HCT116 (cell line): ENCODE results near the gene PAX2. TPM values are rescaled to one million over a fixed set of nuclear protein-coding genes. Genes with fewer than 3 reads are reported as not detected.

Experiments used
- ATAC-seq: fragments of 200-7000 bp; cut with Tn5 transposase; 2 replicates; pipeline ENCODE4 v1.9.1; 2020; ENCODE audit warnings: mild to moderate bottlenecking, moderate library complexity
- BruUV-seq: library from RNA; stranded (reverse); fragments of 400-500 nt; replicated peaks from 2 replicates; lab custom pipeline; 2021; lab: Mats Ljungman, UMichigan
- CTCF ChIA-PET: fragments of 300-600 bp; sonication (Branson Sonifier 250); formaldehyde crosslinking; loops from one replicate; lab custom pipeline; 2021; ENCODE audit warnings: antibody characterized with exemption; lab: Charles Lee
- POLR2A ChIA-PET: fragments of 300-600, 350-600 bp; sonication (Branson Sonifier 250); formaldehyde crosslinking; loops from one replicate; lab custom pipeline; 2021; ENCODE audit warnings: antibody characterized with exemption; lab: Charles Lee
- RAD21 ChIA-PET, 2 experiments: fragments of 300-600 bp; sonication (Branson Sonifier 250); formaldehyde crosslinking; loops; one replicate each; lab custom pipeline; 2023; ENCODE audit warnings: low total read pairs in 2 of 2; ENCODE audit not compliant: uncharacterized antibody in 2 of 2, unreplicated experiment in 2 of 2, low non-redundant PET in 1 of 2; lab: Charles Lee
- DNase-seq: peaks from one replicate; pipeline ENCODE4 v3.0.0-alpha.2; 2010; ENCODE audit warnings: low read depth, low spot score
- H2AFZ ChIP-seq: fragments of 200-600 bp; shearing (Covaris generic), sonication (generic); 2 replicates; pipeline ENCODE4 v1.6.1; 2017; ENCODE audit warnings: low read depth, mixed run types, mixed read lengths, antibody characterized with exemption, low read length; ENCODE audit not compliant: poor library complexity, severe bottlenecking
- H3K27ac ChIP-seq: 2 replicates; pipeline ENCODE4 v1.5.1; 2012; ENCODE audit warnings: low read depth, low read length
- H3K27me3 ChIP-seq: fragments of 200-600 bp; sonication (generic); 2 replicates; pipeline ENCODE4 v1.6.1; 2016; ENCODE audit warnings: mixed run types, low read length, mixed read lengths; ENCODE audit not compliant: insufficient read depth
- H3K36me3 ChIP-seq, 2 experiments: fragments of 200-500 bp in 1 of 2; fragments of 200-600 bp in 1 of 2; sonication (Bioruptor generic) in 1 of 2; sonication (generic) in 1 of 2; 2 replicates each; pipeline versions ENCODE4 v1.5.1 to v1.6.1; 2014 to 2016; ENCODE audit warnings: low read length in 2 of 2, inconsistent platforms in 1 of 2, mixed read lengths in 1 of 2, mixed run types in 1 of 2; ENCODE audit not compliant: insufficient read depth in 2 of 2, control insufficient read depth in 1 of 2
- H3K4me1 ChIP-seq, 2 experiments: fragments of 200-600 bp in 1 of 2; sonication (generic) in 1 of 2; 2 replicates each; pipeline versions ENCODE4 v1.5.1 to v1.6.1; 2012 to 2017; ENCODE audit warnings: low read length in 2 of 2, inconsistent platforms in 1 of 2, mild to moderate bottlenecking in 1 of 2, mixed read lengths in 1 of 2, mixed run types in 1 of 2, moderate library complexity in 1 of 2; ENCODE audit not compliant: insufficient read depth in 2 of 2, control insufficient read depth in 1 of 2
- H3K4me2 ChIP-seq: fragments of 200-600 bp; sonication (generic); 2 replicates; pipeline ENCODE4 v1.6.1; 2017; ENCODE audit warnings: mixed run types, low read length, mixed read lengths
- H3K4me3 ChIP-seq, 2 experiments: fragments of 200-600 bp in 1 of 2; sonication (generic) in 1 of 2; replicated peaks in 1 of 2; 2 replicates each; pipeline ENCODE4 v1.5.1; 2011 to 2016; ENCODE audit warnings: low read length in 2 of 2, control low read depth in 1 of 2, low read depth in 1 of 2, mild to moderate bottlenecking in 1 of 2, mixed read lengths in 1 of 2, mixed run types in 1 of 2
- H3K79me2 ChIP-seq: fragments of 200-600 bp; sonication (generic); 2 replicates; pipeline ENCODE4 v1.6.1; 2017; ENCODE audit warnings: mild to moderate bottlenecking, mixed run types, low read length, moderate library complexity, mixed read lengths; ENCODE audit not compliant: insufficient read depth
- H3K9ac ChIP-seq: fragments of 200-600 bp; sonication (generic); 2 replicates; pipeline ENCODE4 v1.6.1; 2016; ENCODE audit warnings: low read length, mixed read lengths
- H3K9me2 ChIP-seq: fragments of 200-600 bp; sonication (generic), shearing (Covaris generic); 2 replicates; pipeline ENCODE4 v1.6.1; 2017; ENCODE audit warnings: mixed run types, mild to moderate bottlenecking, moderate library complexity; ENCODE audit not compliant: insufficient read depth
- H3K9me3 ChIP-seq, 2 experiments: fragments of 200-500 bp in 1 of 2; fragments of 200-600 bp in 1 of 2; sonication (Bioruptor generic) in 1 of 2; sonication (generic) in 1 of 2; 2 replicates each; pipeline ENCODE4 v1.6.1; 2014 to 2017; ENCODE audit warnings: low read length in 2 of 2, mixed read lengths in 2 of 2, inconsistent platforms in 1 of 2, low read depth in 1 of 2, mild to moderate bottlenecking in 1 of 2, mixed run types in 1 of 2, moderate library complexity in 1 of 2; ENCODE audit not compliant: control insufficient read depth in 1 of 2, insufficient read depth in 1 of 2
- H4K20me1 ChIP-seq: fragments of 200-600 bp; sonication (generic), shearing (Covaris generic); 2 replicates; pipeline ENCODE4 v1.6.1; 2017; ENCODE audit warnings: mixed run types, mild to moderate bottlenecking, moderate library complexity; ENCODE audit not compliant: insufficient read depth
- CBX3 ChIP-seq: IDR thresholded peaks from 2 replicates; pipeline ENCODE4 v1.6.1; 2012; ENCODE audit warnings: low read depth
- CEBPB ChIP-seq: IDR thresholded peaks from 2 replicates; pipeline ENCODE4 v1.6.1; 2012; ENCODE audit warnings: low read depth
- EGR1 ChIP-seq: IDR thresholded peaks from 2 replicates; pipeline ENCODE4 v1.6.1; 2012; ENCODE audit warnings: low read depth
- ELF1 ChIP-seq: IDR thresholded peaks from 2 replicates; pipeline ENCODE4 v1.6.1; 2012; ENCODE audit warnings: low read depth, borderline replicate concordance
- EZH2phosphoT487 ChIP-seq: fragments of 200-600 bp; IDR thresholded peaks from 2 replicates; pipeline ENCODE4 v1.6.1; 2018; ENCODE audit warnings: antibody characterized with exemption, borderline replicate concordance
- MAX ChIP-seq: IDR thresholded peaks from 2 replicates; pipeline ENCODE4 v1.6.1; 2012
- SIN3A ChIP-seq: IDR thresholded peaks from 2 replicates; pipeline ENCODE4 v1.6.1; 2012; ENCODE audit warnings: low read depth
- SP1 ChIP-seq: IDR thresholded peaks from 2 replicates; pipeline ENCODE4 v1.6.1; 2012; ENCODE audit warnings: low read depth
- SRF ChIP-seq: IDR thresholded peaks from 2 replicates; pipeline ENCODE4 v1.6.1; 2012; ENCODE audit warnings: low read depth
- YY1 ChIP-seq: IDR thresholded peaks from 2 replicates; pipeline ENCODE4 v1.6.1; 2011; ENCODE audit warnings: low read length, low read depth, moderate library complexity, mild to moderate bottlenecking; ENCODE audit not compliant: insufficient replicate concordance; ENCODE audit errors: extremely low read depth
- intact Hi-C: fragments of 100-400 bp; cut with micrococcal nuclease; formaldehyde crosslinking; loops from 2 replicates; pipeline ENCODE4 v1.10.0; 2022
- total RNA-seq: library from RNA; stranded (reverse); gene quantifications from one replicate; pipeline ENCODE4 v1.2.1, GENCODE V29; 2021; ENCODE audit not compliant: unreplicated experiment

PAX2 gene
- total RNA-seq, 1 experiment from 2014 or later, result 5.0 TPM

- Histone ChIP-seq H3K27ac (no peak overlapping the region), H4K20me1 (no peaks in the 10 kb centered on the region), H3K79me2 (no peaks in the 10 kb centered on the region), H3K36me3 (no peaks in the 10 kb centered on the region), H3K4me1 (peaks cover 0 to 1% of the 10 kb centered on the region in 2 experiments; a peak in 2 of 4 replicates), H2AFZ (no peak overlapping the region), H3K9me3 (no peaks in the 10 kb centered on the region), H3K4me2 (no peak overlapping the region), H3K9ac (no peak overlapping the region), H3K4me3 (no peak overlapping the region), H3K9me2 (no peaks in the 10 kb centered on the region), H3K27me3 (peaks cover 4% of the 10 kb centered on the region; the same call in 1 of the 2 replicates)
- TF ChIP-seq ELF1 (no peak), SP1 (no peak), EGR1 (no peak), MAX (no peak), YY1 (no peak), SIN3A (no peak), SRF (no peak), EZH2phosphoT487 (no peak), CBX3 (no peak)
- BruUV-seq, result no TSS peak
- no peak for DNase-seq
- POLR2A ChIA-PET, result no interaction called here
- no peak for ATAC-seq
- RAD21 ChIA-PET, result no interaction called here
- CTCF ChIA-PET, result interaction anchor here (1.0 to 1.9 kb wide), 2 partner anchors 8 to 127 kb away, joined by 3 to 9 read pairs; no protein-coding TSS in a partner anchor
- intact Hi-C loops, result no loop called here
Observed at GRCh38 chr10:100751211-100751933, 6.0 kb downstream of the PAX2 start.

GRCh38 chr10:100755821-100756220 is 10.4 kb downstream of the PAX2 start:
- CTCF ChIA-PET, result interaction anchor here (1.7 kb wide), 1 partner anchor 12 kb away, joined by 6 read pairs; no protein-coding TSS in a partner anchor
- H3K9me2 ChIP-seq, result no peaks in the 10 kb centered on the region
- peaks cover 4% of the 10 kb centered on the region; the same call in 1 of the 2 replicates for H3K27me3 ChIP-seq
- H3K4me2 ChIP-seq, result no peak overlapping the region
- no peaks in the 10 kb centered on the region for H4K20me1 ChIP-seq
- no peaks in the 10 kb centered on the region for H3K79me2 ChIP-seq
- no peaks in the 10 kb centered on the region for H3K4me1 ChIP-seq
- RAD21 ChIA-PET, result no interaction called here
- no peak overlapping the region for H3K9ac ChIP-seq
- no TSS peak for BruUV-seq
- no peaks in the 10 kb centered on the region for H3K36me3 ChIP-seq
- H3K9me3 ChIP-seq, result no peaks in the 10 kb centered on the region
- intact Hi-C loops, result no loop called here
- DNase-seq, result no peak
- H2AFZ ChIP-seq, result no peak overlapping the region
- H3K27ac ChIP-seq, result no peak overlapping the region
- no peak overlapping the region for H3K4me3 ChIP-seq
- no peak for ATAC-seq
- no peak for TF ChIP-seq CEBPB
- POLR2A ChIA-PET, result no interaction called here
